Right lobe of liver (tissue), 4 donors: ENCODE results near the gene ECE1.

Experiments used
- POLR2A ChIP-seq: fragments of 450-650 bp; IDR thresholded peaks from one replicate; pipeline ENCODE4 v1.6.1; 2017; ENCODE audit warnings: antibody characterized with exemption, mild to moderate bottlenecking
- TF ChIP-seq, protein P1 (sequence below), 4 donors: fragments of 200-600 bp in 3 of 4; fragments of 450-650 bp in 1 of 4; IDR thresholded peaks; one replicate each; pipeline versions ENCODE4 v1.5.1 to v1.8.0; 2016 to 2022; ENCODE audit warnings: antibody characterized with exemption in 4 of 4, mild to moderate bottlenecking in 2 of 4
- donor health status: DM: no; HTN: no; CAD: no.
- donor health status: DM: no; HTN: no; CAD: no.
- donor health status: DM: no; HTN: yes; CAD: no.

DNA sequence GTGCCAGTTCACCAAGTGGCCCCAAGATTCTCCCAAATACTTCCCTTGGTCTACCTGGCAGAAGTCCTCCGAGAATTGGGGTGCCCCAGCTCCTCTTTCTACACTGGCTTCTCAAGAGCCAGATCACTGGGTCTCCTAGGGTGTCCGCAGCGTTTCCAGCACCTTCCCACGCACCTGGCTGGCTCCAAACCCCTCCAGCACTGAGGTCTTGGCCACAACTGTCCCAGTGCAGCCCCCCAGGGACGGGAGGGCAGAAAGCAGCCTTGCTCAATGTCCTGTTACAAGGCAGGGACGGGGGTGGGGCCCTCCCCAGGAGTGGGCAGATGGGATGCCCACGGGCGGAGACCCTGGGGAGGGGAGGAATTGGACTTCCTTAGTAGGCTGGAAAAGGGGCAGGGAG lies 1.1 kb downstream of the ECE1 start:
- TF ChIP-seq, protein P1, sequence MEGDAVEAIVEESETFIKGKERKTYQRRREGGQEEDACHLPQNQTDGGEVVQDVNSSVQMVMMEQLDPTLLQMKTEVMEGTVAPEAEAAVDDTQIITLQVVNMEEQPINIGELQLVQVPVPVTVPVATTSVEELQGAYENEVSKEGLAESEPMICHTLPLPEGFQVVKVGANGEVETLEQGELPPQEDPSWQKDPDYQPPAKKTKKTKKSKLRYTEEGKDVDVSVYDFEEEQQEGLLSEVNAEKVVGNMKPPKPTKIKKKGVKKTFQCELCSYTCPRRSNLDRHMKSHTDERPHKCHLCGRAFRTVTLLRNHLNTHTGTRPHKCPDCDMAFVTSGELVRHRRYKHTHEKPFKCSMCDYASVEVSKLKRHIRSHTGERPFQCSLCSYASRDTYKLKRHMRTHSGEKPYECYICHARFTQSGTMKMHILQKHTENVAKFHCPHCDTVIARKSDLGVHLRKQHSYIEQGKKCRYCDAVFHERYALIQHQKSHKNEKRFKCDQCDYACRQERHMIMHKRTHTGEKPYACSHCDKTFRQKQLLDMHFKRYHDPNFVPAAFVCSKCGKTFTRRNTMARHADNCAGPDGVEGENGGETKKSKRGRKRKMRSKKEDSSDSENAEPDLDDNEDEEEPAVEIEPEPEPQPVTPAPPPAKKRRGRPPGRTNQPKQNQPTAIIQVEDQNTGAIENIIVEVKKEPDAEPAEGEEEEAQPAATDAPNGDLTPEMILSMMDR (IDR thresholded peaks at IDR 0.05) = no peak
- TF ChIP-seq POLR2A = no peak
